ENCODE data around the gene LRRC27.

Gene LRRC27

DNA sequence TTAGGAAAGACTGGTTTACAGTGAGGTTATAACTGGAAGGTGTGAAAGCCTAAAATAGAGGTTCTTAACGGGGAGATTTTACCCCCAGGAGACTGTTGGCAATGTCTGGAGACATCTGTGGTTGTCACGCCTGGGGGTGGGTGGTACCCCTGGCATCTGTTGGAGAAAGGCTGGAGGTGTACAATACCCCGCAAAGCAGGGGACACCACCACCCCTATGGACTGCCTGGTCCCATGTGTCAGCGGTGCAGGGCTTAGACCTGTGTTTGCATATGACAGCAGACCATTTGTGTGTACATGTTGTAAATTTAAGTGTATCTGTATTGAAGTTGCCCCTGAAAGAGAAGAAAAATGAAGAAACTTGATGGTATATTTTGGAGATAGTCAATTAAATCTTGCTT lies 9.8 kb downstream of the LRRC27 start:
- TF ChIP-seq EZH2phosphoT487 (IDR thresholded peaks at IDR 0.05; ENCODE audit: low read depth), result no peak
- TF ChIP-seq, protein P1, sequence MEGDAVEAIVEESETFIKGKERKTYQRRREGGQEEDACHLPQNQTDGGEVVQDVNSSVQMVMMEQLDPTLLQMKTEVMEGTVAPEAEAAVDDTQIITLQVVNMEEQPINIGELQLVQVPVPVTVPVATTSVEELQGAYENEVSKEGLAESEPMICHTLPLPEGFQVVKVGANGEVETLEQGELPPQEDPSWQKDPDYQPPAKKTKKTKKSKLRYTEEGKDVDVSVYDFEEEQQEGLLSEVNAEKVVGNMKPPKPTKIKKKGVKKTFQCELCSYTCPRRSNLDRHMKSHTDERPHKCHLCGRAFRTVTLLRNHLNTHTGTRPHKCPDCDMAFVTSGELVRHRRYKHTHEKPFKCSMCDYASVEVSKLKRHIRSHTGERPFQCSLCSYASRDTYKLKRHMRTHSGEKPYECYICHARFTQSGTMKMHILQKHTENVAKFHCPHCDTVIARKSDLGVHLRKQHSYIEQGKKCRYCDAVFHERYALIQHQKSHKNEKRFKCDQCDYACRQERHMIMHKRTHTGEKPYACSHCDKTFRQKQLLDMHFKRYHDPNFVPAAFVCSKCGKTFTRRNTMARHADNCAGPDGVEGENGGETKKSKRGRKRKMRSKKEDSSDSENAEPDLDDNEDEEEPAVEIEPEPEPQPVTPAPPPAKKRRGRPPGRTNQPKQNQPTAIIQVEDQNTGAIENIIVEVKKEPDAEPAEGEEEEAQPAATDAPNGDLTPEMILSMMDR (IDR thresholded peaks at IDR 0.05; ENCODE audit: low read depth, low read length), result no peak
- no peaks in the 10 kb centered on the region for H3K4me1 ChIP-seq (ENCODE audit: low read length)

DNA sequence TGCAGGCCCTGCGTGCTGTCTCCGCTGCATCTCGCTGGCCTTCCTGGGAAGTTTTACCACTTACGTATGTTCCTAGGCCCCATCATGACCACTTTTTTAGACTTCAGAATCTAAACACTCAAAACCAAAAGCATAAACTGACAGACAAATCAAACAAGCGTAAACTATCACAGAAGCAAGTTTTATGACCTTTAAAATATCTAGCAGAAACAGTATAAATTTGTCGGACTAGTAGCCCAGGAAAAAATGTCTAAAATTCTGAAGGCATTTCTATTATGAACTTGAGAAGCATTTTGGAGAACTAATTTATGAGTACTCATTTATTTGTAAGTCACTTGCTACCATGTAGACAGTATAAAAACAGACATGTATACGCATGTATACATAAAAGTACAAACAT lies 10.6 kb downstream of the LRRC27 start:
- no peak for TF ChIP-seq EZH2phosphoT487 (IDR thresholded peaks at IDR 0.05; ENCODE audit: low read depth)
- TF ChIP-seq, protein P1 (IDR thresholded peaks at IDR 0.05; ENCODE audit: low read depth, low read length), result no peak
- no peak overlapping the region for H3K9ac ChIP-seq (ENCODE audit: low read length)
- no peak overlapping the region for H3K4me2 ChIP-seq (ENCODE audit: low read length)

More for the DNA sequence above, 9.8 kb downstream of the LRRC27 start:
- Histone ChIP-seq H3K9ac (ENCODE audit: low read length) (no peak overlapping the region), H3K9me3 (ENCODE audit: insufficient read depth, low read length) (no peaks in the 10 kb centered on the region), H4K20me1 (ENCODE audit: insufficient read depth, low read length) (no peaks in the 10 kb centered on the region), H3K27me3 (ENCODE audit: low read depth, low read length) (no peaks in the 10 kb centered on the region), H2AFZ (ENCODE audit: low read depth, low read length) (no peak overlapping the region), H3K4me2 (ENCODE audit: low read length) (no peak overlapping the region), H3K4me3 (ENCODE audit: low read length) (no peak overlapping the region), H3K36me3 (replicated peaks; ENCODE audit: low read depth, low read length) (no peaks in the 10 kb centered on the region), H3K79me2 (ENCODE audit: low read length) (no peaks in the 10 kb centered on the region), H3K27ac (ENCODE audit: low read length) (no peak overlapping the region)

DNA sequence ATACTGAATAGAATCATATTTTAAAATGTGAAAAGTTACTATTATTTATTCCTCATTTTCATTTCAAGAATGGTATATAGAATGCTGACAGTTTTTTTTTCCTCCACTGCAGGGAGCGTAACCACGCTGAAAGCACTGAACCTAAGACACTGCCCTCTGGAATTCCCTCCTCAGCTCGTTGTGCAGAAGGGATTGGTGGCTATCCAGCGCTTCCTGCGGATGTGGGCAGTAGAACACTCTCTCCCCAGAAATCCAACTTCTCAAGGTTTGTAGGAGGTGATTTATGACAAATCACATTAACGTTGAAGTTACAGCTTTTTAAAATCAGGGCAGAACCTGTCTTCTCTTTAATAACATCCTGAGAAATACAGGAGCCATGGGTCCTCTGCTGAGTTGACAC lies 12.4 kb downstream of the LRRC27 start:
- Histone ChIP-seq H3K79me2 (ENCODE audit: low read length) (no peaks in the 10 kb centered on the region), H3K36me3 (replicated peaks; ENCODE audit: low read depth, low read length) (no peaks in the 10 kb centered on the region), H3K9me3 (ENCODE audit: insufficient read depth, low read length) (no peaks in the 10 kb centered on the region), H3K27me3 (ENCODE audit: low read depth, low read length) (no peaks in the 10 kb centered on the region), H3K9ac (ENCODE audit: low read length) (no peak overlapping the region), H4K20me1 (ENCODE audit: insufficient read depth, low read length) (no peaks in the 10 kb centered on the region), H2AFZ (ENCODE audit: low read depth, low read length) (no peak overlapping the region), H3K4me3 (ENCODE audit: low read length) (no peak overlapping the region), H3K4me1 (ENCODE audit: low read length) (no peaks in the 10 kb centered on the region), H3K4me2 (ENCODE audit: low read length) (no peak overlapping the region), H3K27ac (ENCODE audit: low read length) (no peak overlapping the region)
- TF ChIP-seq, protein P1 (IDR thresholded peaks at IDR 0.05; ENCODE audit: low read depth, low read length), result no peak
- no peak for TF ChIP-seq EZH2phosphoT487 (IDR thresholded peaks at IDR 0.05; ENCODE audit: low read depth)

More for the DNA sequence above, 10.6 kb downstream of the LRRC27 start:
- Histone ChIP-seq H4K20me1 (ENCODE audit: insufficient read depth, low read length) (no peaks in the 10 kb centered on the region), H3K4me1 (ENCODE audit: low read length) (no peaks in the 10 kb centered on the region), H3K27me3 (ENCODE audit: low read depth, low read length) (no peaks in the 10 kb centered on the region), H3K4me3 (ENCODE audit: low read length) (no peak overlapping the region), H3K9me3 (ENCODE audit: insufficient read depth, low read length) (no peaks in the 10 kb centered on the region), H2AFZ (ENCODE audit: low read depth, low read length) (no peak overlapping the region), H3K36me3 (replicated peaks; ENCODE audit: low read depth, low read length) (no peaks in the 10 kb centered on the region), H3K79me2 (ENCODE audit: low read length) (no peaks in the 10 kb centered on the region), H3K27ac (ENCODE audit: low read length) (no peak overlapping the region)

DNA sequence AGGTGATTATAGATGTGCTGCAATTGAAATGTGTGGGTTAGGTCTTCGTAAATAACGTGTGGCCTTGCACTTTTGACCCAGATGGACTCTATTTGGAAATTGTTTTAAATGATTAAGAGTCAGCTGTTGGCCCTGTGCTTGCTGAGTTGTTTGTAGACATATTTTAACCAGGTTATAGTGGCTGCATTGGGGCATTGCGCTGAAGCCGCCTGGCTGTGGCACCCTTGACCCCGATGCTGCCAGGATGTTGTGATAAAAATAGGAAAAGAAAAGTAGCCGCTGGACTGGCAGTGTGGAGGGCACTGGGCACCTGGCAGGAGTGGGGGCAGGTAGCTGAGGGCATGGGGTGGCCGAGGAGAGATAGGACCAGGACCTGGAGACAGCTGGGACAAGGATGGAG lies 13.4 kb downstream of the LRRC27 start:
- no peaks in the 10 kb centered on the region for H4K20me1 ChIP-seq (ENCODE audit: insufficient read depth, low read length)
- no peak overlapping the region for H3K9ac ChIP-seq (ENCODE audit: low read length)
- H3K9me3 ChIP-seq (ENCODE audit: insufficient read depth, low read length), result no peaks in the 10 kb centered on the region
- no peaks in the 10 kb centered on the region for H3K27me3 ChIP-seq (ENCODE audit: low read depth, low read length)
- no peaks in the 10 kb centered on the region for H3K36me3 ChIP-seq (replicated peaks; ENCODE audit: low read depth, low read length)
- H3K27ac ChIP-seq (ENCODE audit: low read length), result no peak overlapping the region
- no peak overlapping the region for H3K4me3 ChIP-seq (ENCODE audit: low read length)
- H3K79me2 ChIP-seq (ENCODE audit: low read length), result no peaks in the 10 kb centered on the region
- no peak overlapping the region for H2AFZ ChIP-seq (ENCODE audit: low read depth, low read length)
- H3K4me2 ChIP-seq (ENCODE audit: low read length), result no peak overlapping the region
- no peaks in the 10 kb centered on the region for H3K4me1 ChIP-seq (ENCODE audit: low read length)
- TF ChIP-seq, protein P1 (IDR thresholded peaks at IDR 0.05; ENCODE audit: low read depth, low read length), result no peak
- TF ChIP-seq EZH2phosphoT487 (IDR thresholded peaks at IDR 0.05; ENCODE audit: low read depth), result no peak

Measured in OCI-LY3 (cell line).